ENCODE measurements around the gene SLC27A5. TPM values are rescaled to one million over a fixed set of nuclear protein-coding genes. Genes with fewer than 3 reads are reported as not detected.

The SLC27A5 gene
- total and polyA plus RNA-seq, 2 of the 13 experiments (the other 11 are each of a cell fraction or from before 2014, with no cell fraction given): 30.3 to 40.2 TPM

- TF ChIP-seq ZFP90 (CRISPR knock-in tag; IDR thresholded peaks at IDR 0.05; ENCODE audit: borderline replicate concordance) (no peak), KLF11 (CRISPR knock-in tag; IDR thresholded peaks at IDR 0.05) (no peak), LRRFIP1 (CRISPR knock-in tag; conservative IDR thresholded peaks at IDR 0.05) (no peak), ZNF776 (CRISPR knock-in tag; IDR thresholded peaks at IDR 0.05) (peak; percentile 66; the same call in 1 of the 2 replicates), SSRP1 (CRISPR knock-in tag; IDR thresholded peaks at IDR 0.05) (no peak), ZSCAN31 (CRISPR knock-in tag; IDR thresholded peaks at IDR 0.05; ENCODE audit: low read depth) (no peak), RBM39 (IDR thresholded peaks at IDR 0.05; ENCODE audit: low read depth, low read length, poor library complexity, severe bottlenecking) (peak; percentile 49), NBN (conservative IDR thresholded peaks at IDR 0.05) (no peak), TARDBP (CRISPR knock-in tag; IDR thresholded peaks at IDR 0.05) (no peak), ZNF546 (CRISPR knock-in tag; conservative IDR thresholded peaks at IDR 0.05) (no peak), SIN3B (IDR thresholded peaks at IDR 0.05; ENCODE audit: low read length) (no peak), ZNF598 (CRISPR knock-in tag; IDR thresholded peaks at IDR 0.05; ENCODE audit: borderline replicate concordance) (no peak), RBM22 (optimal IDR thresholded peaks at IDR 0.05; ENCODE audit: low read length) (peak; percentile 22), SRSF4 (IDR thresholded peaks at IDR 0.05; ENCODE audit: low read depth, low read length, poor library complexity, severe bottlenecking) (no peak), XBP1 (CRISPR knock-in tag; IDR thresholded peaks at IDR 0.05) (no peak), PRDM15 (CRISPR knock-in tag; IDR thresholded peaks at IDR 0.05) (no peak), HNF1A (IDR thresholded peaks at IDR 0.05; ENCODE audit: low read depth) (no peak), HNF1A (CRISPR knock-in tag; IDR thresholded peaks at IDR 0.05; ENCODE audit: borderline replicate concordance) (no peak), SUZ12 (IDR thresholded peaks at IDR 0.05; ENCODE audit: low read depth, low read length) (peak; percentile 73), KAT7 (CRISPR knock-in tag; IDR thresholded peaks at IDR 0.05; ENCODE audit: borderline replicate concordance) (no peak), ZNF234 (CRISPR knock-in tag; conservative IDR thresholded peaks at IDR 0.05) (no peak)
Observed at GRCh38 chr19:58451358-58452101, 60.3 kb downstream of the SLC27A5 start, which contains the start of gene ZNF324B (continued).

Data from HepG2 (cell line).